MG63 (cell line): Measurements from ENCODE around the gene TBCC. TPM values are rescaled to one million over a fixed set of nuclear protein-coding genes. Genes with fewer than 3 reads are reported as not detected.
"Not testable (repeated sequence)": the region's sequence is repeated elsewhere in the genome, so short reads cannot be mapped to it uniquely, and the experiment has no call there.

Source experiments
- DNase-seq: peaks from one replicate; pipeline ENCODE4 v3.0.0-alpha.2; 2020
- H3K27me3 ChIP-seq: fragments of 250-450 bp; sonication (Bioruptor Pico); 2 replicates; pipeline ENCODE4 v1.5.1; 2020; ENCODE audit warnings: mild to moderate bottlenecking, moderate library complexity
- H3K36me3 ChIP-seq: fragments of 250-450 bp; sonication (Bioruptor Pico); 2 replicates; pipeline ENCODE4 v1.5.1; 2020; ENCODE audit warnings: mild to moderate bottlenecking, moderate library complexity
- H3K4me3 ChIP-seq: fragments of 250-450 bp; sonication (Bioruptor Pico); 2 replicates; pipeline ENCODE4 v1.5.1; 2020; ENCODE audit warnings: mild to moderate bottlenecking, moderate library complexity
- H3K9me3 ChIP-seq: fragments of 250-450 bp; sonication (Bioruptor Pico); 2 replicates; pipeline ENCODE4 v1.5.1; 2020; ENCODE audit warnings: mild to moderate bottlenecking, moderate library complexity
- total RNA-seq: library from RNA; depleted of rRNA; stranded (reverse); fragments of >200 nt; shearing (Covaris generic); gene quantifications from 2 replicates; pipeline ENCODE4 v1.2.3, GENCODE V29; 2014; ENCODE audit warnings: low replicate concordance

Gene TBCC
- total RNA-seq, 1 experiment from 2014 or later = 37.5 TPM

DNA sequence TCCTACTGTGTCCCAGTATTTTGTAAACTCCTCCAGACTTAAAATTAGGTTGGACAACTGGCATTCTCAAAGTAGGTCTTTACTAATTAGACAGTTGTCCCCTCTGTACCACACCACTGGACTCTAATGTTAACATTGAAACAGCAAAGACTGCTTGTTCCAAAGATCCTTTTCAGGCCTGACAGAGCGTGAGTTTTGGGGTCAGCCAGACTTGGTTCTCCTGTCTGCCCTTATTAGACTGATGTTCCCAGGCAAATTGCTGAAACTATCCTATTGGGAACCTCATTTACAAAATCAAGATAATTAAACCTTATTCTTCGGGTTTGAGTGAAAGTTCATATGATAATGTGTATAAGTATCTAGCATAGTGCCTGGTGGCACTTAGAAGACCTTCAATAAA lies 32.2 kb upstream of the TBCC start:
- Histone ChIP-seq H3K36me3 (no peaks in the 10 kb centered on the region), H3K4me3 (no peak overlapping the region), H3K9me3 (no peaks in the 10 kb centered on the region), H3K27me3 (no peaks in the 10 kb centered on the region)
- no peak for DNase-seq

- DNase-seq = no peak
- H3K4me3 ChIP-seq = no peak overlapping the region
These were observed 31.4 kb upstream of the TBCC start for GRCh38 chr6:42777126-42777822.

GRCh38 chr6:42774821-42775487 lies 29.1 kb upstream of the TBCC start:
- not testable (repeated sequence) for H3K36me3 ChIP-seq, DNase-seq, H3K27me3 ChIP-seq, H3K4me3 ChIP-seq, H3K9me3 ChIP-seq

More at GRCh38 chr6:42777126-42777822, 31.4 kb upstream of the TBCC start:
- no peaks in the 10 kb centered on the region for H3K36me3 ChIP-seq
- H3K9me3 ChIP-seq = no peaks in the 10 kb centered on the region
- H3K27me3 ChIP-seq = no peaks in the 10 kb centered on the region

GRCh38 chr6:42774201-42774600 lies 28.3 kb upstream of the TBCC start:
- no peaks in the 10 kb centered on the region for H3K36me3 ChIP-seq
- H3K9me3 ChIP-seq = no peaks in the 10 kb centered on the region
- no peak overlapping the region for H3K4me3 ChIP-seq
- H3K27me3 ChIP-seq = no peaks in the 10 kb centered on the region
- no peak for DNase-seq

- H3K9me3 ChIP-seq = no peaks in the 10 kb centered on the region
- DNase-seq = no peak
- no peaks in the 10 kb centered on the region for H3K36me3 ChIP-seq
- H3K27me3 ChIP-seq = no peaks in the 10 kb centered on the region
- no peak overlapping the region for H3K4me3 ChIP-seq
These were observed 25.8 kb upstream of the TBCC start for GRCh38 chr6:42771741-42772100.

- no peaks in the 10 kb centered on the region for H3K36me3 ChIP-seq
These were observed 23.9 kb upstream of the TBCC start for GRCh38 chr6:42769836-42770235.

GRCh38 chr6:42769051-42769450 lies 23.1 kb upstream of the TBCC start:
- no peak for DNase-seq
- no peaks in the 10 kb centered on the region for H3K27me3 ChIP-seq
- H3K36me3 ChIP-seq = no peaks in the 10 kb centered on the region
- H3K9me3 ChIP-seq = no peaks in the 10 kb centered on the region
- H3K4me3 ChIP-seq = no peak overlapping the region

More at GRCh38 chr6:42769836-42770235, 23.9 kb upstream of the TBCC start:
- DNase-seq = no peak
- H3K27me3 ChIP-seq = no peaks in the 10 kb centered on the region
- no peak overlapping the region for H3K4me3 ChIP-seq
- no peaks in the 10 kb centered on the region for H3K9me3 ChIP-seq

DNA sequence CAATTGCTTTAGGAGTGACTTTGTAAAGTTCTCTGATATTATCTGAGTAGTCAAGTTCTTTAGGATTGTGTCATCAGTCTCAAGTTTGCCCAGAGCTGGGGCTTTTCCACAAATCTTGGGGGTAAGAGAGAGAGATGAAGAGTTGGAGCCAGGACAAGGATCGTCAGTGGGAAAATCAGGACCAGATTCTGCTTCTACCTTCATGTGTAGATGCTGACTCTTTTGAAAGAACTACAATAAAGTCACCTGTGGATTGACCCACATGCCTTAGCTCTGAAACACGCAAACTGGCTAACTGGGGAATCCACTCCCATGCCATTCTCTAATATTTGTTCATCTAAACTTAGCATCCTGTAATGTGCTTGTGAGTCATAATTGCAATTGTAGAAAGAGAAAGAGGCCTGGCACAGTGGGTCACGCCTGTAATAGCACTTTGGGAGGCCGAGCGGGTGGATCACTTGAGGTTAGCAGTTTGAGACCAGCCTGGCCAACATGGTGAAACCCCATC lies 20.3 kb upstream of the TBCC start:
- DNase-seq = peak; percentile 59
- H3K27me3 ChIP-seq = no peaks in the 10 kb centered on the region
- H3K4me3 ChIP-seq = no peak overlapping the region

GRCh38 chr6:42764911-42765648 lies 19.2 kb upstream of the TBCC start:
- no peak overlapping the region for H3K4me3 ChIP-seq
- no peak for DNase-seq
- H3K27me3 ChIP-seq = no peaks in the 10 kb centered on the region
- H3K9me3 ChIP-seq = no peaks in the 10 kb centered on the region
- H3K36me3 ChIP-seq = no peaks in the 10 kb centered on the region

More for the DNA sequence above, 20.3 kb upstream of the TBCC start:
- Histone ChIP-seq H3K36me3 (no peaks in the 10 kb centered on the region), H3K9me3 (no peaks in the 10 kb centered on the region)

DNA sequence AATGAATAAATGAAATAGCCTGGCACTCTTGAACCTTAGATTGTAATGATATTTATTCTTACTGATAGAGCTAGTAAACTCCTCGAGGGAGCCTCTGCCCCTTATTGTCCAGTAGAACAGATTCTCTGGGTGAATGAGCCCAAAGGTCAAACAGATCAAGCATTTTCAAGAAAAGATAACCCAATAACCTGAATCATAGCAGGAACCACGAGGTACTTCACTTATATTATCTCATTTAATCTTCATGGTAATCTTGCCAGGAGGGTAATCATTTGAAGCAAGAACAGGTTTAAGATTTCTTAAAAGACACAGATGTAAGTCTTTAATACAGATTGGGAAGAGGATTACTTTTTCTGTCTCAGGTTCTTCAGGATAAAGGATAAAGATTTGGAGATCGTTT lies 17.0 kb upstream of the TBCC start:
- H3K36me3 ChIP-seq = no peaks in the 10 kb centered on the region
- no peaks in the 10 kb centered on the region for H3K27me3 ChIP-seq
- H3K4me3 ChIP-seq = no peak overlapping the region
- DNase-seq = no peak
- no peaks in the 10 kb centered on the region for H3K9me3 ChIP-seq

GRCh38 chr6:42762426-42762859 lies 16.5 kb upstream of the TBCC start:
- no peak overlapping the region for H3K4me3 ChIP-seq
- H3K9me3 ChIP-seq = no peaks in the 10 kb centered on the region
- no peaks in the 10 kb centered on the region for H3K36me3 ChIP-seq
- no peak for DNase-seq
- no peaks in the 10 kb centered on the region for H3K27me3 ChIP-seq

- H3K9me3 ChIP-seq = no peaks in the 10 kb centered on the region
- H3K4me3 ChIP-seq = no peak overlapping the region
- H3K36me3 ChIP-seq = no peaks in the 10 kb centered on the region
- no peaks in the 10 kb centered on the region for H3K27me3 ChIP-seq
- no peak for DNase-seq
These were observed 15.6 kb upstream of the TBCC start for GRCh38 chr6:42761287-42762067.

DNA sequence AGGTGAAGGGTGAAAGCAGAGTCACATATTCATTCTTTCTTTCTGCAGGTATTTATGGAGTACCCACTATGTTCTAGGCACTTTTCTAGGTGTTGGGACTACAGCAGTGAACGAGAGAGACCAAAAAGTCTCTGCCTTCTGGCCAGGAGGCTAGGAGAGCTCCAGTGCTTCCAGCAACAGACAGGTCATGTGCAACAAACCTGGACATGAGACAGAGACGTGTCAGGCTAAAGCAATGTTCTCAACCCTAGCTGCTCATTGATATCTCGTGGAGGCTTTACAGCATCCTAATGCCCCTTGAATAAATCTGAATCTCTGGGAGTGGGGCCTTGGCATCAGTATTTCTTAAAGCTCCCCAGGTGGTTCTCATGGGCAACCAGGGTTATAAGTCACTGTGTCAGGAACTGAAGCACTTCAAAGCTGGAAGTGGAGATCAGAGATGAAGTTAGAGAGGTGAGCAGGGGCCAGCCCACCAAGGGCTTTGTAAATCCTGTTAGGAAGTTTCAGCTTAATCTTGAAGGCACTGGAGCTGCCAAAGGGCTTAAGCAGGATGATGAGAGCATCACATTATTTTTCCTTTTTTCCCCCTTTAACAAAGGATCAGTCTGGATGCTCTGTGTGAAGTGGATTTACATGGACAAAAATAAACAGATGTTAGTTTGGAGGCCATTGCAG lies 13.0 kb upstream of the TBCC start:
- H3K27me3 ChIP-seq = no peaks in the 10 kb centered on the region
- no peaks in the 10 kb centered on the region for H3K36me3 ChIP-seq
- DNase-seq = no peak
- no peak overlapping the region for H3K4me3 ChIP-seq
- no peaks in the 10 kb centered on the region for H3K9me3 ChIP-seq

DNA sequence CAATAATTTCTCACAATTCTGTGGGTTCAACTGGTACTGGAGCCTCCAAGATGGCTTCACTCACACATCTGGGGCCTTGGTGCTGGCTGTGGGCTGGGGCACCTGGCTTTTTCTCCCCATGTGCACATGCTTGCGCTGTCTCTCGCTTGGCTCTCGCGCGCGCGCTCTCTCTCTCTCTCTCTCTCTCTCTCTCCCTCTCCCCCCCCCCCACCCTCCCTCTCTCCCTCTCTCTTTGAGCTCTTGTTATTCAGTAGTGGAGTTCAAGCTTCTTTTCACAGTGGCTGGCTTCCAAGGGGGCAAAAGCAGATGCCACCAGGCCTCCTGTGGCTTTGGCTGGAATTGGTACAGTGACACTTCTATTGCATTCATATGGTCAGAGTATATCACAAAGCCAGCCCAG lies 10.8 kb upstream of the TBCC start:
- Histone ChIP-seq H3K27me3 (no peaks in the 10 kb centered on the region), H3K9me3 (no peaks in the 10 kb centered on the region), H3K4me3 (no peak overlapping the region), H3K36me3 (no peaks in the 10 kb centered on the region)
- DNase-seq = no peak

DNA sequence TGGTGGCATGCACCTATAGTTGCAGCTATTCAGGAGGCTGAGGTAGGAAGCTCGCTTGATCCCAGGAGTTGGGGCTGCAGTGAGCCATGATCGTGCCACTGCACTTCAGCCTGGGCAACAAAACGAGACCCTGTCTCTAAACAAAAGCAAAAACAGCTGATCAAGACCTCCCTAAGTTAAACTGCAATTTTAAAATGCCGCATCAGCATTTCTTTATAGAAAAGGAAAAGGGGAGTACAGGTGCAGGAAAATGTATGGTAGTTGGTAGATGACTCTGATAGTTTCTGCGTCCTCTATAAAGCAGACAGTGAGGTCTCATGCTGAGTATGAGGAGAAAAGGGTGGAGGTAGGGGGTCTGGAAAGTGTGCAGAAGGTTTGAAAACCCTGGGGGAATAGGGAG lies 8.9 kb upstream of the TBCC start:
- H3K36me3 ChIP-seq = no peaks in the 10 kb centered on the region
- no peak overlapping the region for H3K4me3 ChIP-seq
- DNase-seq = no peak
- no peaks in the 10 kb centered on the region for H3K27me3 ChIP-seq
- H3K9me3 ChIP-seq = no peaks in the 10 kb centered on the region

GRCh38 chr6:42751055-42751454 lies 5.2 kb upstream of the TBCC start:
- no peak for DNase-seq
- Histone ChIP-seq H3K27me3 (no peaks in the 10 kb centered on the region), H3K36me3 (no peaks in the 10 kb centered on the region), H3K4me3 (no peak overlapping the region), H3K9me3 (no peaks in the 10 kb centered on the region)
